SK-N-SH (cell line): ENCODE data around the gene CRYAA. TPM values are rescaled to one million over a fixed set of nuclear protein-coding genes. Genes with fewer than 3 reads are reported as not detected.

Source experiments
- CTCF ChIA-PET: fragments of 300-600, 350-600 bp; formaldehyde crosslinking; extraction: SDS; loops from one replicate; lab custom pipeline; 2021; lab: Yijun Ruan, JAX
- POLR2A ChIA-PET: fragments of 350-600 bp; sonication (Branson Sonifier 250); formaldehyde crosslinking; extraction: SDS; loops from one replicate; lab custom pipeline; 2020; ENCODE audit warnings: antibody characterized with exemption, inconsistent platforms; lab: Yijun Ruan, JAX
- DNase-seq: peaks from one replicate; pipeline ENCODE4 v3.0.0; 2012
- H2AFZ ChIP-seq: fragments of 200-600 bp; sonication (generic); 2 replicates; pipeline ENCODE4 v1.8.1; 2016; ENCODE audit warnings: antibody characterized with exemption, mild to moderate bottlenecking, low read depth
- H3F3A ChIP-seq: fragments of 200-600 bp; sonication (generic); replicated peaks from 2 replicates; pipeline ENCODE3; 2016; ENCODE audit warnings: antibody characterized with exemption, mild to moderate bottlenecking; ENCODE audit not compliant: insufficient read depth
- H3K27ac ChIP-seq, 2 experiments: fragments of 200-500 bp in 1 of 2; fragments of 200-600 bp in 1 of 2; sonication (Bioruptor generic) in 1 of 2; sonication (generic), shearing (Covaris generic) in 1 of 2; 2 replicates each; pipeline versions ENCODE4 v1.5.1 to v1.6.1; 2014 to 2016; ENCODE audit warnings: low read depth in 2 of 2, inconsistent platforms in 1 of 2, low read length in 1 of 2, mild to moderate bottlenecking in 1 of 2, mixed read lengths in 1 of 2
- H3K27me3 ChIP-seq: fragments of 200-600 bp; sonication (generic), shearing (Covaris generic); 2 replicates; pipeline ENCODE4 v1.6.1; 2016; ENCODE audit warnings: mixed run types; ENCODE audit not compliant: insufficient read depth
- H3K36me3 ChIP-seq, 2 experiments: fragments of 200-500 bp in 1 of 2; fragments of 200-600 bp in 1 of 2; sonication (Bioruptor generic) in 1 of 2; sonication (generic) in 1 of 2; replicated peaks in 1 of 2; 2 replicates each; pipeline versions ENCODE3 to v1.5.1; 2014 to 2016; ENCODE audit warnings: low read length in 1 of 2, mild to moderate bottlenecking in 1 of 2; ENCODE audit not compliant: insufficient read depth in 2 of 2, control insufficient read depth in 1 of 2
- H3K4me1 ChIP-seq, 2 experiments: fragments of 200-500 bp in 1 of 2; fragments of 200-600 bp in 1 of 2; sonication (Bioruptor generic) in 1 of 2; sonication (generic), shearing (Covaris generic) in 1 of 2; 2 replicates each; pipeline versions ENCODE4 v1.5.1 to v1.6.1; 2014 to 2016; ENCODE audit warnings: low read depth in 1 of 2, low read length in 1 of 2, mixed run types in 1 of 2; ENCODE audit not compliant: insufficient read depth in 2 of 2, control insufficient read depth in 1 of 2
- H3K4me2 ChIP-seq: fragments of 200-600 bp; sonication (generic), shearing (Covaris generic); 2 replicates; pipeline ENCODE4 v1.6.1; 2017; ENCODE audit warnings: mixed run types
- H3K4me3 ChIP-seq, 2 experiments: fragments of 200-500 bp in 1 of 2; fragments of 200-600 bp in 1 of 2; sonication (Bioruptor generic) in 1 of 2; sonication (generic), shearing (Covaris generic) in 1 of 2; 2 replicates each; pipeline versions ENCODE4 v1.5.1 to v1.8.1; 2014 to 2016; ENCODE audit warnings: low read depth in 2 of 2, inconsistent platforms in 1 of 2, low read length in 1 of 2, mild to moderate bottlenecking in 1 of 2, mixed read lengths in 1 of 2, moderate library complexity in 1 of 2
- H3K79me2 ChIP-seq: fragments of 200-600 bp; sonication (generic); 2 replicates; pipeline ENCODE4 v1.8.1; 2017; ENCODE audit warnings: mild to moderate bottlenecking; ENCODE audit not compliant: insufficient read depth
- H3K9ac ChIP-seq: fragments of 200-600 bp; sonication (generic); 2 replicates; pipeline ENCODE4 v1.6.1; 2017; ENCODE audit warnings: mixed run types
- H3K9me2 ChIP-seq: fragments of 200-600 bp; sonication (generic); 2 replicates; pipeline ENCODE4 v1.6.1; 2017; ENCODE audit warnings: mixed run types
- H3K9me3 ChIP-seq: fragments of 200-600 bp; sonication (generic); 2 replicates; pipeline ENCODE4 v1.6.1; 2017; ENCODE audit warnings: mixed run types, mild to moderate bottlenecking, moderate library complexity
- H4K20me1 ChIP-seq: fragments of 200-600 bp; sonication (generic); 2 replicates; pipeline ENCODE4 v1.6.1; 2017; ENCODE audit warnings: mild to moderate bottlenecking, mixed run types; ENCODE audit not compliant: insufficient read depth
- CTCF ChIP-seq: fragments of 200-600 bp; sonication (generic); IDR thresholded peaks from 2 replicates; pipeline ENCODE4 v1.6.1; 2017; ENCODE audit warnings: antibody characterized with exemption, mild to moderate bottlenecking, moderate library complexity
- FOSL2 ChIP-seq: IDR thresholded peaks from 2 replicates; pipeline ENCODE4 v1.4.0; 2012; ENCODE audit warnings: low read depth, mild to moderate bottlenecking, moderate library complexity, borderline replicate concordance
- FOXM1 ChIP-seq: IDR thresholded peaks from 2 replicates; pipeline ENCODE4 v1.4.0; 2012; ENCODE audit warnings: low read depth, mild to moderate bottlenecking
- GATA2 ChIP-seq: sonication (generic); formaldehyde crosslinking; IDR thresholded peaks from 2 replicates; pipeline ENCODE4 v1.5.0; 2020; ENCODE audit warnings: mild to moderate bottlenecking, missing genetic modification reagents
- IRF3 ChIP-seq: fragments of 150-350 bp; IDR thresholded peaks from 2 replicates; pipeline ENCODE4 v1.6.1; 2016; ENCODE audit warnings: mild to moderate bottlenecking, low read depth, low read length
- MEF2A ChIP-seq: IDR thresholded peaks from 2 replicates; pipeline ENCODE4 v1.4.0; 2012; ENCODE audit warnings: low read depth, borderline replicate concordance
- REST ChIP-seq: IDR thresholded peaks from 2 replicates; pipeline ENCODE4 v1.6.1; 2012; ENCODE audit warnings: mild to moderate bottlenecking, low read depth, low read length, moderate library complexity
- RFX5 ChIP-seq: IDR thresholded peaks from 2 replicates; pipeline ENCODE4 v1.6.1; 2012; ENCODE audit warnings: mild to moderate bottlenecking, improper control_type of control experiment, low read length
- RXRA ChIP-seq: IDR thresholded peaks from 2 replicates; pipeline ENCODE4 v1.4.0; 2012; ENCODE audit warnings: low read depth, mild to moderate bottlenecking, borderline replicate concordance
- SIN3A ChIP-seq: IDR thresholded peaks from 2 replicates; pipeline ENCODE4 v1.6.1; 2012; ENCODE audit warnings: low read depth, mild to moderate bottlenecking, low read length, moderate library complexity, borderline replicate concordance
- TCF12 ChIP-seq: IDR thresholded peaks from 2 replicates; pipeline ENCODE4 v1.4.0; 2012
- YY1 ChIP-seq: IDR thresholded peaks from 2 replicates; pipeline ENCODE4 v1.4.0; 2012; ENCODE audit warnings: low read depth, mild to moderate bottlenecking
- ZBTB33 ChIP-seq: IDR thresholded peaks from 2 replicates; pipeline ENCODE4 v1.4.0; 2012; ENCODE audit warnings: low read depth, borderline replicate concordance
- WGBS: methylation state at CpG from one replicate; pipeline ENCODE4 v1.1.6; 2017; ENCODE audit warnings: low lambda C conversion rate; 5-methylcytosine and 5-hydroxymethylcytosine counted together
- polyA plus RNA-seq, 3 experiments: library from polyadenylated mRNA; depleted of rRNA; stranded (reverse); fragments of >200 nt; gene quantifications; 2 replicates each; pipeline ENCODE4 v1.2.3, GENCODE V29; 2012

The CRYAA gene
- polyA plus RNA-seq, 1 of the 3 experiments (the other 2 are of a cell fraction): not detected

- TF ChIP-seq REST (no peak), MEF2A (no peak), YY1 (no peak), TCF12 (no peak)
These were observed 37.6 kb downstream of the CRYAA start (continued) for GRCh38 chr21:43206231-43207042.

GRCh38 chr21:43207043-43207315 is 38.2 kb downstream of the CRYAA start:
- H3K36me3 ChIP-seq: no peaks in the 10 kb centered on the region
- 39% methylated on average over 6 of the region's 6 CpGs for WGBS
- CTCF ChIA-PET: interaction anchor here (1.7 kb wide), 1 partner anchor 439 kb away, joined by 9 read pairs; no protein-coding TSS in a partner anchor
- H3K9ac ChIP-seq: no peak overlapping the region
- no peak for DNase-seq
- no peaks in the 10 kb centered on the region for H3K9me2 ChIP-seq
- H4K20me1 ChIP-seq: no peaks in the 10 kb centered on the region
- peaks cover under 1% of the 10 kb centered on the region; the same call in 1 of the 2 replicates for H3K9me3 ChIP-seq
- TF ChIP-seq FOSL2 (no peak), CTCF (no peak), RFX5 (no peak), ZBTB33 (no peak), IRF3 (no peak), RXRA (no peak), GATA2 (CRISPR knock-in tag) (no peak), FOXM1 (no peak), SIN3A (no peak)
- H3K4me1 ChIP-seq: peaks cover 0 to 2% of the 10 kb centered on the region in 2 experiments; a peak in 1 of 4 replicates
- H3K4me3 ChIP-seq: no peak overlapping the region
- H3K79me2 ChIP-seq: no peaks in the 10 kb centered on the region
- H3K4me2 ChIP-seq: no peak overlapping the region
- H2AFZ ChIP-seq: no peak overlapping the region
- H3K27me3 ChIP-seq: no peaks in the 10 kb centered on the region; the same call in 1 of the 2 replicates
- H3K27ac ChIP-seq: no peak overlapping the region
- POLR2A ChIA-PET: no interaction called here
- H3F3A ChIP-seq: no peaks in the 10 kb centered on the region
